Uterus (tissue), 4 donors: ENCODE results near the gene CALML6. TPM values are rescaled to one million over a fixed set of nuclear protein-coding genes. Genes with fewer than 3 reads are reported as not detected.

Experiments used
- DNase-seq, 2 donors: peaks; one replicate each; pipeline ENCODE4 v3.0.0-alpha.2; 2019 to 2020
- H3K27ac ChIP-seq, 2 donors: fragments of 200-600 bp; sonication (generic); 1 replicate in 1 of 2; 2 replicates in 1 of 2; pipeline ENCODE4 v1.5.1; 2016 to 2018
- H3K27me3 ChIP-seq, 2 donors: fragments of 200-600 bp; sonication (generic); one replicate each; pipeline ENCODE4 v1.5.1; 2018 to 2019; ENCODE audit warnings: control low read depth in 1 of 2
- H3K36me3 ChIP-seq, 2 donors: fragments of 200-600 bp; sonication (generic); one replicate each; pipeline ENCODE4 v1.5.1; 2019; ENCODE audit warnings: control low read depth in 1 of 2
- H3K4me1 ChIP-seq, 2 donors: fragments of 200-600 bp; sonication (generic); one replicate each; pipeline ENCODE4 v1.5.1; 2018 to 2019; ENCODE audit warnings: control low read depth in 1 of 2
- H3K4me3 ChIP-seq, 2 donors: fragments of 200-600 bp; sonication (generic); 1 replicate in 1 of 2; 2 replicates in 1 of 2; pipeline ENCODE4 v1.5.1; 2018 to 2019; ENCODE audit warnings: mild to moderate bottlenecking in 1 of 2
- H3K9me3 ChIP-seq, 2 donors: fragments of 200-600 bp; sonication (generic); one replicate each; pipeline ENCODE4 v1.5.1; 2019; ENCODE audit warnings: control low read depth in 1 of 2
- CTCF ChIP-seq, 4 experiments: fragments of 200-600 bp in 2 of 4; fragments of 450-650 bp in 2 of 4; sonication (generic) in 2 of 4; IDR thresholded peaks; one replicate each; pipeline ENCODE4 v1.5.1; 2016 to 2019; ENCODE audit warnings: antibody characterized with exemption in 4 of 4, mild to moderate bottlenecking in 2 of 4, moderate library complexity in 1 of 4
- POLR2A ChIP-seq, 2 donors: fragments of 450-650 bp; IDR thresholded peaks; one replicate each; pipeline ENCODE4 v1.6.1; 2016; ENCODE audit warnings: antibody characterized with exemption in 2 of 2, mild to moderate bottlenecking in 1 of 2, moderate library complexity in 1 of 2
- intact Hi-C: fragments of 100-400 bp; cut with DNase I; formaldehyde crosslinking; loops from one replicate; pipeline ENCODE4 v1.15.1; 2023; ENCODE audit warnings: low total_unique reads
- total RNA-seq, 4 donors: library from RNA; depleted of rRNA in 3 of 4; stranded (reverse); fragments of >200 nt in 3 of 4; gene quantifications; one replicate each; pipeline versions ENCODE4 v1.1.0 to v1.2.4, GENCODE V29; 2014 to 2023
- donor health status: DM: yes; HTN: yes; CAD: no.

Gene CALML6
- total RNA-seq, 4 donors from 2014 or later = 0.58 TPM; not detected in 3

- no peaks in the 10 kb centered on the region for H3K9me3 ChIP-seq
- DNase-seq = peak in 1 of 2 donors; percentile 14
- no peaks in the 10 kb centered on the region for H3K36me3 ChIP-seq
- peaks cover 0 to 9% of the 10 kb centered on the region in 2 donors for H3K4me1 ChIP-seq
- H3K4me3 ChIP-seq = no peak overlapping the region
- H3K27me3 ChIP-seq = no peaks in the 10 kb centered on the region
- H3K27ac ChIP-seq = no peak overlapping the region
- TF ChIP-seq POLR2A (IDR thresholded peaks at IDR 0.05) = no peak
- TF ChIP-seq CTCF (IDR thresholded peaks at IDR 0.05) = no peak
- intact Hi-C loops = no loop called here
Measured at GRCh38 chr1:1914101-1914970, 724 bp upstream of the CALML6 start.

DNA sequence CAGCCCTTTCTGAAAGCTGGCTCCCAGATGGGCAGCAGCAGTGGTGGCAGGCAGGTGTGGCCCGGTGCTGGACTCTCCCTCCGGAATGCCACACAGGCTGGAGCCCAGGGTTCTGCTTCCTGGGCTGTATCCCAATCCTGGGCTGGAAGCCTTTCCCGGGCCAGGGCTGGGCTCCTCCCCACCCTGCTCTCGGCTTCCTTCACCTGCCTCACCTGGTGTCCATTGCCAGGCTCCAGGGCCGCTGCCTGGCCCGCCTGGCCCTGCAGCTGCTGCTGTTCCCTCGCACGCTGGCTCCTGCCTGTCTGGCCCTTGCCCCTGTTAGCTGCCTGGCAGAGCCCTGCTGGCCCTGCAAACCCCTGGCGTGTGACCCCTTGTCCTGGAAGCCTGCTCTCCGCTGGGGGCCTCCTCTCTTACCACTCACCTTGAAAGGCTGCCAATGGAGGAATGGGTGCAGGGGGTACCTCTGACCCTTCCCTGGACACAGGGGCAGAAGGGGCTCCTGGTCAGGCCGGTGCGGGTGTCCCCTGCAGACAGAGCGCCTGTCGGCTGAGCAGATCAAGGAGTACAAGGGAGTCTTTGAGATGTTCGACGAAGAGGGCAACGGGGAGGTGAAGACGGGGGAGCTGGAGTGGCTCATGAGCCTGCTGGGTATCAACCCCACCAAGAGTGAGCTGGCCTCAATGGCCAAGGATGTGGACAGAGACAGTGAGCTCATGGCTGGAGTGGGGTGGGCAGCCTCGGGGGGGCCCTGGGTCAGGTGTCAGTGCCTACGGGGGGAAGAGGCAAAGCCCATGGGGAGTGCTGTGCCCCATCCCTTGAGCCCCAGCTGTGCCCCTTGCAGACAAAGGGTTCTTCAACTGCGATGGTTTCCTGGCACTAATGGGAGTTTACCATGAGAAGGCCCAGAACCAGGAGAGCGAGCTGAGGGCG lies 1.1 kb downstream of the CALML6 start:
- intact Hi-C loops = no loop called here
- Histone ChIP-seq H3K4me1 (peaks cover 0 to 14% of the 10 kb centered on the region in 2 donors), H3K27ac (no peak overlapping the region), H3K27me3 (no peaks in the 10 kb centered on the region), H3K36me3 (no peaks in the 10 kb centered on the region), H3K4me3 (no peak overlapping the region), H3K9me3 (no peaks in the 10 kb centered on the region)
- TF ChIP-seq POLR2A (IDR thresholded peaks at IDR 0.05) (no peak), CTCF (IDR thresholded peaks at IDR 0.05) (no peak)
- DNase-seq = no peak

DNA sequence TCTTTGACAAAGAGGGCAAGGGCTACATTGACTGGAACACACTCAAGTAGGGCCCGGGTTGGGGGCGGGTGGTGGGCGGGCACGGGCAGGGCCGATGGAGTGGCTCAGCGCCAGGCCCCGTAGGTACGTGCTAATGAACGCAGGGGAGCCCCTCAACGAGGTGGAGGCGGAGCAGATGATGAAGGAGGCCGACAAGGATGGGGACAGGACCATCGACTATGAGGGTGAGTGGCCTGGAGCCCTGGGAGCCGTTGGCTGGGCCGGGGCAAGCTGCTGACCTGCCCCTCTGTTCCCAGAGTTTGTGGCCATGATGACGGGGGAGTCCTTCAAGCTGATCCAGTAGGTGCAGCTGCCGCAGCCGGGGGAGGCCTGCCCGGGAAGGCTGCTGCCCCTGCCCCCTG lies 1.8 kb downstream of the CALML6 start:
- Histone ChIP-seq H3K4me1 (peaks cover 0 to 14% of the 10 kb centered on the region in 2 donors), H3K36me3 (no peaks in the 10 kb centered on the region), H3K27ac (no peak overlapping the region), H3K27me3 (no peaks in the 10 kb centered on the region), H3K9me3 (no peaks in the 10 kb centered on the region), H3K4me3 (no peak overlapping the region)
- intact Hi-C loops = no loop called here
- no peak for TF ChIP-seq POLR2A (IDR thresholded peaks at IDR 0.05)
- no peak for TF ChIP-seq CTCF (IDR thresholded peaks at IDR 0.05)
- DNase-seq = no peak

DNA sequence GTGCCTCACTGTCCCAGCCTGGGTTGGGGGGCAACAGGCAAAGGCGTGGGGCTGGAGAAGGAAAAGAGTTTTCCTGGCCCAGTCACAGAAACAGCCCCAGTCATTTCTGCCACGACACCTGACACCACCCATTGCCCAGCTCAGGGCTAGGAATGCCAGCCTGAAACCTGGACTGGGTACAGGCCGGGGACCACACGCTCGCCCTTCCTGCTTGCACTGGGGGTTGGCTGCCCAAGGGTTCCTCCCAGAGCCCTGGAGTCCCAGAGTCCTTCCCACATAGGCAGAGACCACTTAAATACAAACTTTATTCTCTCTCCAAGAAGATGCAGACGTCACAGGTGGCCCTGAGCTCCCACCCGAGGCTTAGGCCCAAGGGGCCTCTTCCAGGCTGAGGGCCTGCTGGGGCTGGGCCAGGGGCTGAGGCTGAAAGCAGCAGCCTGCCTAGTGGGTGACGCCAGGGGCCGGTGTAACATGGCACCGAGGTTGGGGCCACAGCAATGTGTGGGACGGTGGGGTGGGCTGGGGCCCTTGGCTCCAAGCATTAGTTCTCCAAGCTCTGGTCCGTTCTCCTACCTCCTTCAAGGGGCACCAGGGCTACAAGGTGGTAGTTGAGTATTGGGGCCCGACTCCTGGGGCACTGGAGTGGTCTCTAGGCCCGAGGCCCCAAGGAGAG lies 2.4 kb downstream of the CALML6 start:
- peaks cover 0 to 14% of the 10 kb centered on the region in 2 donors for H3K4me1 ChIP-seq
- DNase-seq = no peak
- no peak overlapping the region for H3K4me3 ChIP-seq
- no peaks in the 10 kb centered on the region for H3K9me3 ChIP-seq
- no peaks in the 10 kb centered on the region for H3K36me3 ChIP-seq
- intact Hi-C loops = no loop called here
- TF ChIP-seq CTCF (IDR thresholded peaks at IDR 0.05) = no peak
- no peak for TF ChIP-seq POLR2A (IDR thresholded peaks at IDR 0.05)
- H3K27ac ChIP-seq = no peak overlapping the region
- H3K27me3 ChIP-seq = no peaks in the 10 kb centered on the region
